Ovary (tissue), 3 donors: ENCODE results near the gene SOHLH2.

Source experiments
- CTCF ChIP-seq, 3 donors: fragments of 450-650 bp in 2 of 3; fragments of 200-600 bp in 1 of 3; IDR thresholded peaks; one replicate each; pipeline versions ENCODE4 v1.5.1 to v1.8.0; 2016 to 2022; ENCODE audit warnings: antibody characterized with exemption in 3 of 3, mild to moderate bottlenecking in 1 of 3
- POLR2A ChIP-seq: fragments of 450-650 bp; IDR thresholded peaks from one replicate; pipeline ENCODE4 v1.6.1; 2017; ENCODE audit warnings: antibody characterized with exemption, mild to moderate bottlenecking, moderate library complexity
- donor health status: DM: no; HTN: no; CAD: no.

GRCh38 chr13:36217456-36217855 lies 3.1 kb upstream of the SOHLH2 start:
- TF ChIP-seq CTCF (IDR thresholded peaks at IDR 0.05) (no peak), POLR2A (no peak)
